ENCODE data around the gene RNF217.

DNA sequence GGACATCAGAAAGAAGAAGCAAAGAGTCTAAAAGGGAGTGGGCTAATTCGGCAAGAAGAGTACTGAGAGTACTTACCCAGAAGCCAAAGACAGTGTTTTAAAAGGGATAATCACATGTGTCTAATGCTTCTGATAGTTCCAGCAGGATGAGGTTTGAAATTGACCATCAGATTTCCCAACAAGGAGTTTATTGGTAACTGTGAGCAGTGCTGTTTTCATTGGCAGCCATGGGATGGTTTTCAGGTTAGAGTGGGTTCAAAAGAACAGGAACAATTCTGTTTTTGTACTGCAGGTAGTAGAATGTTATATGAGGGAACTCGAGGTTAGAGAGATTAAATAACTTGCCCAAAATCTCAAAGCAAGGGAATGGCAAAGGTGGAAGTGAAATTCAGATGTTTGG, 8.5 kb downstream of the RNF217 start:
- TF ChIP-seq, protein P1, sequence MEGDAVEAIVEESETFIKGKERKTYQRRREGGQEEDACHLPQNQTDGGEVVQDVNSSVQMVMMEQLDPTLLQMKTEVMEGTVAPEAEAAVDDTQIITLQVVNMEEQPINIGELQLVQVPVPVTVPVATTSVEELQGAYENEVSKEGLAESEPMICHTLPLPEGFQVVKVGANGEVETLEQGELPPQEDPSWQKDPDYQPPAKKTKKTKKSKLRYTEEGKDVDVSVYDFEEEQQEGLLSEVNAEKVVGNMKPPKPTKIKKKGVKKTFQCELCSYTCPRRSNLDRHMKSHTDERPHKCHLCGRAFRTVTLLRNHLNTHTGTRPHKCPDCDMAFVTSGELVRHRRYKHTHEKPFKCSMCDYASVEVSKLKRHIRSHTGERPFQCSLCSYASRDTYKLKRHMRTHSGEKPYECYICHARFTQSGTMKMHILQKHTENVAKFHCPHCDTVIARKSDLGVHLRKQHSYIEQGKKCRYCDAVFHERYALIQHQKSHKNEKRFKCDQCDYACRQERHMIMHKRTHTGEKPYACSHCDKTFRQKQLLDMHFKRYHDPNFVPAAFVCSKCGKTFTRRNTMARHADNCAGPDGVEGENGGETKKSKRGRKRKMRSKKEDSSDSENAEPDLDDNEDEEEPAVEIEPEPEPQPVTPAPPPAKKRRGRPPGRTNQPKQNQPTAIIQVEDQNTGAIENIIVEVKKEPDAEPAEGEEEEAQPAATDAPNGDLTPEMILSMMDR (IDR thresholded peaks at IDR 0.05), result no peak
- TF ChIP-seq POLR2A (IDR thresholded peaks at IDR 0.05), result no peak
- TF ChIP-seq POLR2AphosphoS5 (IDR thresholded peaks at IDR 0.05), result no peak
- TF ChIP-seq EP300 (IDR thresholded peaks at IDR 0.05), result no peak
